ENCODE results near the gene C2orf78.

The C2orf78 gene

DNA sequence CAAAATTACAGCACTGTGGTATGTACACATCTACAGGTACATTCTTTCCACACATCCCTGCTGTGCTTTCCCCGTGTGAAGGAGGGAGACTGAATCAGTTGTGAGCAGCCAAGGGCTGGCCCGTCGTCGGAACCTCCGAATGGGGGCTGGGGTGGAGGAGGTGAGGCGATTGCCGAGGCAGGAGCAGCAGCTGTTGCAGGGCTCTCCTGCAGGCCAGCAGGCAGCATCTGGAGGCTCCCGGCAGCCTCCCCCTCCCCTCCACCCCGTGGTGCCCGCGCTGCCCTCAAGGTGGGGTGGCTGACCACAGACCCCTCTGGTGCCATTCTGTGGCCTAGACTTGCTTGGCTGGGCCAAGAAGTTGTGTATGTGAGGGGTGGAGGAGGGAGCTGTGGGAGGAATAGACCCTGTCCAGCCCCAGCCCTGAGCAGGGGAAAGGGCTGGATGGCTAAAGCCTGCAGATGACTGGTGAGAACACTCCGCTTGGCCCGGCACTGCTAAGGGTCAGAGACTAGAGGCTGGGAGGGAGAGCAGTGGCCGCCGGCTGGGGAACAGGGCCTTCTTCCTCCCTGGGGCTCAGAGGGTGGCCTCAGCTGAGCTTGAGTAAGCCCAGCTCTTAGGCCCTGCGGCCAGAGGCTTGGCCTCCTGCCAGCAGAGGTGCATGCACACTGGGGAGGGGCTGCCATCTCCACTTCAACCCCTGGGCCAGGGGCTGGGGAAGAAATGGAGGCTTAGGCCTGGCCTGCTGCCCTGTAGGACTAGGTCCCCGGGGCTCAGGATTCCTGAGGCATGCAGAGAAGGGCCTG is 52.4 kb downstream of the C2orf78 start:
- DNase-seq (ENCODE audit: low read depth in 4 of 4, low spot score in 1 of 4): no peak

DNA sequence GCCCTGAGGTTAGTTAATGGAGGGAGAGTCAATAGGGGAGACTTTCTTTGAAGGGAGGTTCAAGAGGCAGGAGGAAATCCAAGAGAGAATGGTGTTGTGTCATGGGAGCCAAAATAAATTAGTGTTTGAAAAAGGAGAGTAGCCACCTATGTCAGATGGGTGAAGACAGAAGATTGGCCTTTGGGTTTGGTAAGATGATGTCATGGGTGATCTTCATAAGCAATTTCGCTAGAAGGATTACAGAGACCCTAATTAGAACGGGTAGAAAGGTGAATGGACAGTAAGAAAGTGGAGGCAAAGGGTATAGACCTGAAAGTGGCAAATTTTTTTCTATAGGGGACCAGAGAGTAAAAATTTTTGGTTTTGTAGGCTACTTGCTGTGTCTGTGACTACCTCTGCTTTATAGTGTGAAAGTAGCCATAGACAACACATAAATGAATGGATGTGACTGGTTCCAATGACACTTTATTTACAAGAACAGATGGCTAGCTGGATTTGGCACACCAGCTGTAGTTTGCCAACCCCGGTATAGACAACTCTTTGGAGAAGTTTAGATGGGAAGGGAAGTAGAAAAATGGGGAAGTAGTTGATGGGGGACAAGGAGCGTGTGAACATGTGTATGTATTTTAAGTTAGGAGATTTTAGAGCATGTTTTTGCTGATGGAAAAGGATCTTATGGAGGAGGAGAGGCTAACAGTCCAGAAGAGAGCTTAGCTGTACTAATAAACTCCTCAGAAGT is 54.0 kb downstream of the C2orf78 start:
- DNase-seq (ENCODE audit: low read depth in 4 of 4, low spot score in 1 of 4): no peak

DNA sequence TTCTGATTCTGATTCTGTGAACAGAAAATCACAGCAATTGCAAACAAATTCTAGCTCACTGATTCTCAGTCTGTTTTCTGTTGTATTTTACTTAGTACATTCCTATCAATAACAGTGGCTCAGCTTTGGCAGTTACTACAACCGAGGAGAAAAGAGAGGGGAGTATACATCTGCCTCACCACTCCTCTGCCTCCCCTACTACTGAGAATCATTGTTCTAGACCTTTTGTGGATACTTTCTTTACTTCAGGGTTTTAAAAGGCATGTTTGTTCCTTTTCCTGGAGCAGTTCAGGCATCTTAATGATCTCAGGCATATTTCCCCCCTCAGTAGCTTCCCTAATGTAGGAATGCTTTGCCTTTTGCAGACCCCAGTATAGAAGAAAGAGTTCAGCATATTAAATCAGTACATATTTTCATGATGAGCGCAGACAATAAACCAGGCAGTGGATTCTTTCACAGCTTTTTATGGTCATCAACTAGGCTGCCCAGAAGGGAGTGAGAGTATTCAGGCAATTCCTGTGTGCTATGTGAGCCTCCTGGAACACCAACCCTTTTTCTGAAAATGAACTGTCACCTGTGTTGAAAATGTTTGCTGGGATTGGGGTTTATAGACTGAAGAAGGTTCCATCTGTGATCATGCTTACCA is 55.0 kb downstream of the C2orf78 start:
- DNase-seq (ENCODE audit: low read depth in 4 of 4, low spot score in 1 of 4): no peak

DNA sequence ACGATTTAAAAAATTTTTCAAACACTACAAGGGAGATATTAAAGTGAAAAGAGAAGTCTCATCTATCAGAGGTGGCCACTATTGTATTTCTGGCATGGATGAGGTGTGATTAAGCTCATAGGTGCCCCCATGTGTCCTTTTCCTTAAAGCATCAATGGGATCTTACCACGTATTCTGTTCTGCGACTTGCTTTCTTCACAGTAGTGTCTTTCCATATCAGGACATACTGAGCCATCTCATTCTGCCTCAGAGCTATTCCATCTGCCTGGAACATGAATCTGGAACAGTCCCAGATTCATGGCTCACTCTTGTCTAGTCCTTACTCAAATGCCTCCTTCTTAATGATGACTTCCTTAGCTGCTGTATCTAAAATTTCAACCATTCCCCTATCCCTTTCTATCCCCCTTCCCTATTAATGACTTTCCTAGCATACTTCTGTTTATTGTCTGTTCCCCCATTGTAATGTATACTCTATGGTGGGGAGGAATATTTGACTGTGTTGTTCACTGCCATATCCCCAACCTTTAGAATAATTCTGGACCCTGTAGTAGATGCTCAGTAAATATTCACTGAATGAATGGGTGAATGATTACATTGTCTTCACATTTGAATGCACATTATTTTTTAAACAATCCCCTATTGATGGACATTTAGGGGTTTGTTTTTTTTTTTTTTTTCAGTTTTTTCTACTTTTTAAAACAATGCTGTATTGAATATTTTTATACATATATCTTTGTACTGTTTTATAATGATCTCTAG is 55.8 kb downstream of the C2orf78 start:
- DNase-seq (ENCODE audit: low read depth in 4 of 4, low spot score in 1 of 4): no peak

DNA sequence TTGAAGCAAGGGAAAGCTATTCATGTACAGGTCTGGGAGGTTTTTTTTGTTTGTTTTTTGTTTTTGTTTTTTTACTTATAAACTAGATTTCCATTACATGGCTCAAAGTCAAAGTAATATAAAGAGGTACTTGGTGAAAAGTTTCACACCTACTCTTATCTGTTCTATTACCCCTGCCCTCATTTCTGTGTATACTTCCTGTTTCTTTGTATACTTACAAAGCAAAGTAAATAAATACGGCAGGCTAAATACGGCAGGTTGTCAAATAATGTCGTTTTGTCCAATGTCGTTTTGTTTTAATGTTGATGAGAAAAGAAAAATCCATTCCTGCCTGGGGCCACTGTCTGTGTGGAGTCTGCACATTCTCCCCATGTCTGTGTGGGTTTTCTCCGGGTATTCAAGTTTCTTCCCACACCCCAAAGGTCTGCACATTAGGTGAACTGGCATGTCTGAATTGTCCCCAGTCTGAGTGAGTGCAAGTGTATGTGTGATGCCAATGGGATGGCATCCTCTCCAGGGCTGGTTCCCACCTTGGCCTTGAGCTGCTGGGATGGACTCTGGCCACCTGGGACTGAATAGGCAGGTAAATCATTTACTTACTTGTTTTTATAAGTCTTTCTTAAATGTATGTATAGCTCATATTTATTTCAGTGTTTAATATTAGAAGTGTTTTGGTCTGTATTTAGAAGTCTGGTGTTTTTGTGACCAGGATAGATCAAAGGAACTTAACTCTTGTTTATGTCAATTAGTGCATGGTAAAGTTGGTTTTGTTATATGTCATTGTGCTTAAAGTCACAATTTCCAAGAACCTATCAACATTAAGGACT is 58.1 kb downstream of the C2orf78 start:
- DNase-seq (ENCODE audit: low read depth in 4 of 4, low spot score in 1 of 4): no peak

DNA sequence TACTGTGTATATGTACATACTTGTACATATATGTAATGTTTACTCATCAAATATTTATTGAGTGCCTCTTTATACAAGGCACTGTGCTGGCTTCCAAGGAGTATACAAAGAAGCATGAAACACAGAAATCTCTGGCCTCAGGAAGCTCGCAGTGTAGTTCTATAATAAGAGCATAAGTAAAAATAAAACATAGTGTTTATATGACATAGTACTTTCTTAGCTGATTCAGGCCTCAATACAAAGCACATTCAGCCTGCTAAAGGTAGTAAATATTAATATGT is 58.7 kb downstream of the C2orf78 start:
- no peak for DNase-seq (ENCODE audit: low read depth in 4 of 4, low spot score in 1 of 4)

DNA sequence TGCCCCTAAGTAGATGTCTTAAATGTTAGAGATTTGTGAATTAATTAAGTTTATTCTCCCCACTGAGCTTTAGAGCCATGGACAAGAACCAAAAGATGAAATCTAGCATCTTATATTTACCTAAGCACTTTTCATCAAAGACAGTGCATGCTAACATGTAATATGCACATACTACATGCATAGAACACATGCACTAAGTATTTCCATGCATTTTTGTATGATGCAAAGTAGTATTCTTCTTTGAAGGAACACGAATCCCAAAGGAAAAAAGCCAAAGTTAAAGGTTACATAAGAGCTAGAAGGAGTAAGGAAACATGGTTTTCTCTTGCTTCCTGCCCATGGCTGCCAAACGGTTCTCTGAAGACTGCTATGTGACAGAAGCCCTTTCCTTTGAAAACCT is 60.1 kb downstream of the C2orf78 start:
- no peak for DNase-seq (ENCODE audit: low read depth in 4 of 4, low spot score in 1 of 4)

DNA sequence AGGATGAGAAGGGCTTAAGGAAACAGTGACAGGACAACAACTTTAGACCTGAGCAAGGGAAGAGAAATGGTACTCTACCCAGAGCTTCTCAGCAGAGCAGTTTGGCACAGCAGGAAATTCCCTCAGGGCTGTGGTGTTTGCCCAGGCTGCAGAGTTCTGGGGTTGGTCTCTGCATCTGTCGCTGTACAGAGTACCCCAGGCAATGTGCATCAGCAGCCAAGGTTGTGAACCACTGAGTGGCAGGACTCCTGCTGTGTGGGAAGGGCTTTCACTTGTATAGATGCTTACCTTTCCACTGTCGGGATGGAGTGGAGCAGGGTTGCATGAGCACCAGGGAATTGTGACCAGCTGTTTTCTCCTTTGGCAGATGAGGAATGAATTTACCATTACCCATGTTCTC is 66.0 kb downstream of the C2orf78 start:
- DNase-seq (ENCODE audit: low read depth in 4 of 4, low spot score in 1 of 4): no peak

DNA sequence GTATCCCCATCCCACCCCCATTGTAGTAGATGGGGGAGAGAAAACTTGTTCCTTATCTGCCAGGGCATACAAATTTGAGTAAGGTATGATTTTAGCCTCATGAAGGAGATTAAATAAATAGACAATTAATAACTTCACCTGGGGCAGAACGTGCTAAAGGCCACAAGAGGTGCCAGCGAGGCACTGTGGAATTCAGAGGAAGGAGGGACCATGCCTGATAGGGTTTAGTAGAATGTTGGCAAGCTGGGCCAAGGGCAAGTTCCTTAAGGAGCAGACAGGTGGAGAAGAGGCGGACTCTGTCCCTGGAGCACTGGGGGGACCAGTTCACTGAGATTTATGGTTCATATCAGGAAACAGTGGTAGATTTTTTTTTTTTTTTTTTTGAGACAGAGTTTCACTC is 67.3 kb downstream of the C2orf78 start:
- no peak for DNase-seq (ENCODE audit: low read depth in 4 of 4, low spot score in 1 of 4)

DNA sequence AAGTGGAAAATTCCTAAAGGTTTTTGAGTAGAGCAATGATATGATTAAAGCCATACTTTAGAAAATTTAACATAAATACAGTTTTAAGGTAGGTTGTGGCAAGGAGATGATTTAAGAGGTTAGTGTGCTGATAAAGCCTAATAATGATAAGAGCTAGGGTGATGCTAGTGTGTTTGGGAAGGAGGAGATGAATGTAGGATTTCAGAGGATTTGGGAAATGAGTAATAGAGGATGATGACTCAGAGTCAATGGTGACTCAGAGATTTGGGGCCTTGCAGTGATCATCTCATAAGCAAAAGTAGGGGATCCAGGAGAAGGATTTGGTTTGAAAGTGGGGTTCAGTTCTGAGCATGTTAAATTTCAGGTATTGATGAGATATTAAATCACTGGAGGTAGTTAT is 68.0 kb downstream of the C2orf78 start:
- no peak for DNase-seq (ENCODE audit: low read depth in 4 of 4, low spot score in 1 of 4)

DNA sequence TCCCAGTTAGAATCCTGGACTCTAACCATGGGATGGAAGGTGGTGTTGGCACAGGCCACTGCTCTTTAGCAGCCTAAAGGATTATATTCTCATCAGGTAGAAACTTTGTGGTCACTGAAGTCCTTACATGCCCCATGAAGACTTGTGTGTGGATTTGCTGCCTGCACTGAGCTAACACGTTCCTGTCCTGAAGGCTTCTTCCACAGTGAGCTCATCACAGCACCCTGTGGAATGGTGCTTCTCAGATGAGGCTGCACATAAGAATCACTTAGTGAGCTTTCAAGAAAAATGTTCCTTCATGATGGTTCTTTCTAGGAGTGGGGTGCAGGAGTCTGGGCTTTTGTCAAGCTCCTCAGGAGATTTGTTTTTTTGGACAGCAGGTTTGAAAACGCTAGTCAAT is 71.5 kb downstream of the C2orf78 start:
- no peak for DNase-seq (ENCODE audit: low read depth in 4 of 4, low spot score in 1 of 4)

DNA sequence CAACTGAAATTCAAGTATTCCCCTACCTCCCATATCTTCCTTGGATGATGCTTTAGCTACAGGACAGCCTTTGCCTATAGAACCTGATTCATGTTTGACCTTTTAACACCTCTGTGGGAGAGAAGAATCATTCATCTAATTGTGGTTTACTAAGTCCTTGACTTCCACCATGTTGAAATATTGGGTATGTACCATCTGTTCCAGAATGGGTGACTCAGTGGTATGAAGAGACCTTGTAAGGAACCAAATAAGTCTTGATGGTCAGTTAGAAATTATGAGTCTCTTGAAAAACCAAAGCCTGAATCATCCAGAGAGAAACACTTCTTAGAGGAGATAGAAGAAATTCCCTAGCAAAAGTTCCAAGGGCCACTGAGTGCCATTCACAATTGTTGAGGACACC is 72.2 kb downstream of the C2orf78 start:
- no peak for DNase-seq (ENCODE audit: low read depth in 4 of 4, low spot score in 1 of 4)

DNA sequence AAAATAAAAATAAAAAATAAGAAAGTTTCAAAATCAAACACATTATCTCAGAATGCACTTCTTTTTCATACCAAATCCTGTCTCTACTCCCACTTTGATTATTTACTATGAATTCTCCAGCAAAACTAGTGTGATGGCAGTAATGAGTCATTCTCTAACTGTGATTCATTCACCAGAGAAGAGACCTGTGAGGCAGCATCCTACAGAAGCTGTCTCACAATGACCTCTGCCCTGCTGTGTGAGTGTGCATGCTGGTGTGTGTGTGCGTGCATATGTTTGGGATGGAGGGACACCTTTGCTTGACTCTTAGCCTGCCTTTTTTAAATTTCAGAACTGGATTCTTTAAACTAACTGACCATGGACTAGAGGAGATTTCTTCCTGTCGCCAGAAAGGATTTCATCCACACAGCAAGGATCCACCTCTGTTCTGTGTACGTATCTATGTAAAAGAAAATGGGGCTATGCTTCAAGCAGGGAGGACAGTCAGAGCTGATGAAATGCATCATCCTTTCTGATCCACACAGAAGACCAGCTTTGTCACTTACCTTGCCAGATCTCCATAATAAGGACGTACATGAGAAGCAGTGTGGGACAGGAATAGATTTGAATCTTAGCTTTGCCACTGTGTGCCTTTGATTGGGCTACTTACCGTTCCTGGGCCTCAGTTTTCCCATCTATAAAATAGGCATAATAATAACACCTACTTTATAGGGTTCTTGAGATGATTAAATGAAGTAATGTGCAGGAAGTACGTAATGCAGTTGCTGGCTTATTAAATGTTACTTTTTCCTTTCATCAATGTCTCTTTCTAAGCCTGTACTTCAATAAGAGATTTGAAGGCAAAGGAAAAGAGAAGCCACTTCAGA is 76.0 kb downstream of the C2orf78 start:
- peak in 3 of 4 experiments; percentile 14 to 32 (median 18) for DNase-seq (ENCODE audit: low read depth in 4 of 4, low spot score in 1 of 4)

DNA sequence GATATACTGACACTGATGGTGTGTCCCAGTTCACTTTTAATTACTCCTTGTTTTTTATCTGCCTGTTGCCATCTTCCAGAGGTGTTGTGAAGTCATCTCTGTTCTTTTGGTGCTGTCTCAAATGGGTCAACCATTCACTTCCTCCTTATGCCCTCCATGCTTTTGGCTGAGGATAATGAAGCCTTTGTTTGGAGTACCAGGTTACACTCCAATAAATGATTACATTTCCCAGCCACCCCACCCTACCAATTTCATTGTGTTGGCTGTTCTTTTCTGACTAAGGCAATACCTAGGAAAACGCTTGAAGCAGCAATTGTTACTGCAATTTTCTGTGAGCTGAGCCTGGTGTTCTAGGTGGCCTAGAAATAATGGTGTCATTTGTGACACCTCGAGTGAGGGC is 79.0 kb downstream of the C2orf78 start:
- no peak for DNase-seq (ENCODE audit: low read depth in 4 of 4, low spot score in 1 of 4)
